Upper lobe of right lung (tissue), 1 donor: Measurements from ENCODE around the gene TSGA10. TPM values are rescaled to one million over a fixed set of nuclear protein-coding genes. Genes with fewer than 3 reads are reported as not detected.
"Not testable (repeated sequence)": the region's sequence is repeated elsewhere in the genome, so short reads cannot be mapped to it uniquely, and the experiment has no call there.

Experiments
- ATAC-seq: fragments of 200-7000 bp; cut with Tn5 transposase; one replicate; pipeline ENCODE4 v1.9.1; 2020; ENCODE audit warnings: mild to moderate bottlenecking, moderate library complexity
- DNase-seq: peaks from one replicate; pipeline ENCODE4 v3.0.0-alpha.2; 2020
- H3K27ac ChIP-seq: fragments of 200-600 bp; one replicate; pipeline ENCODE4 v1.8.0; 2022
- H3K27me3 ChIP-seq: fragments of 200-600 bp; one replicate; pipeline ENCODE4 v1.8.0; 2022; ENCODE audit warnings: mild to moderate bottlenecking
- H3K36me3 ChIP-seq: fragments of 200-600 bp; one replicate; pipeline ENCODE4 v1.8.0; 2022
- H3K4me1 ChIP-seq: fragments of 200-600 bp; one replicate; pipeline ENCODE4 v1.8.0; 2022
- H3K4me3 ChIP-seq: fragments of 200-600 bp; one replicate; pipeline ENCODE4 v1.8.0; 2022; ENCODE audit warnings: mild to moderate bottlenecking
- H3K9me3 ChIP-seq: fragments of 200-600 bp; one replicate; pipeline ENCODE4 v1.8.0; 2022
- CTCF ChIP-seq: fragments of 200-600 bp; IDR thresholded peaks from one replicate; pipeline ENCODE4 v1.8.0; 2022; ENCODE audit warnings: antibody characterized with exemption
- intact Hi-C: fragments of 100-400 bp; cut with DNase I; formaldehyde crosslinking; loops from one replicate; pipeline ENCODE4 v1.11.0; 2022
- total RNA-seq: library from RNA; stranded (reverse); fragmentation: NEBNext Ultra II Directional; extraction: Animal tissue kit (Norgen Biotek cat#: 25700); gene quantifications from one replicate; pipeline ENCODE4 v1.2.1, GENCODE V29; 2021
- donor health status: DM: no; HTN: yes; CAD: no; lungs with severe emphysema.

Gene TSGA10
- total RNA-seq, 1 donor from 2014 or later: 7.6 TPM

- no peaks in the 10 kb centered on the region for H3K36me3 ChIP-seq
- intact Hi-C loops: no loop called here
- no peak for ATAC-seq
- TF ChIP-seq CTCF: no peak
- H3K4me1 ChIP-seq: no peaks in the 10 kb centered on the region
- no peaks in the 10 kb centered on the region for H3K27me3 ChIP-seq
- no peak for DNase-seq
- no peak overlapping the region for H3K4me3 ChIP-seq
- no peak overlapping the region for H3K27ac ChIP-seq
- no peaks in the 10 kb centered on the region for H3K9me3 ChIP-seq
These were observed 154.0 kb downstream of the TSGA10 start for GRCh38 chr2:99000708-99001107.

GRCh38 chr2:98988695-98989094 is 166.0 kb downstream of the TSGA10 start:
- ATAC-seq, DNase-seq, H3K4me3 ChIP-seq, intact Hi-C loops, H3K4me1 ChIP-seq, H3K36me3 ChIP-seq, H3K9me3 ChIP-seq, H3K27ac ChIP-seq, H3K27me3 ChIP-seq: not testable (repeated sequence)

GRCh38 chr2:98985905-98986666 is 168.7 kb downstream of the TSGA10 start:
- ATAC-seq (no peak), DNase-seq (no peak)
- no peak for TF ChIP-seq CTCF
- Histone ChIP-seq H3K36me3 (no peaks in the 10 kb centered on the region), H3K9me3 (no peaks in the 10 kb centered on the region), H3K27ac (no peak overlapping the region), H3K4me3 (no peak overlapping the region), H3K27me3 (no peaks in the 10 kb centered on the region), H3K4me1 (no peaks in the 10 kb centered on the region)
- intact Hi-C loops: no loop called here

GRCh38 chr2:98975611-98976010 is 179.1 kb downstream of the TSGA10 start:
- intact Hi-C loops: no loop called here
- ATAC-seq (no peak), DNase-seq (no peak)
- Histone ChIP-seq H3K36me3 (no peaks in the 10 kb centered on the region), H3K4me1 (no peaks in the 10 kb centered on the region), H3K27me3 (no peaks in the 10 kb centered on the region), H3K27ac (no peak overlapping the region), H3K9me3 (peaks cover 8% of the 10 kb centered on the region), H3K4me3 (no peak overlapping the region)
- TF ChIP-seq CTCF: no peak

- Histone ChIP-seq H3K9me3 (peaks cover 12% of the 10 kb centered on the region), H3K27ac (no peak overlapping the region), H3K4me1 (no peaks in the 10 kb centered on the region), H3K4me3 (no peak overlapping the region), H3K36me3 (no peaks in the 10 kb centered on the region), H3K27me3 (no peaks in the 10 kb centered on the region)
- DNase-seq: no peak
- intact Hi-C loops: no loop called here
- ATAC-seq: no peak
- no peak for TF ChIP-seq CTCF
These were observed 182.1 kb downstream of the TSGA10 start for GRCh38 chr2:98972582-98973167.

GRCh38 chr2:98959810-98960507 is 194.8 kb downstream of the TSGA10 start:
- no peak for TF ChIP-seq CTCF
- Histone ChIP-seq H3K4me1 (no peaks in the 10 kb centered on the region), H3K27ac (no peak overlapping the region), H3K27me3 (no peaks in the 10 kb centered on the region), H3K4me3 (no peak overlapping the region), H3K9me3 (no peaks in the 10 kb centered on the region), H3K36me3 (no peaks in the 10 kb centered on the region)
- no peak for ATAC-seq
- no peak for DNase-seq
- intact Hi-C loops: no loop called here
